K562 (cell line): ENCODE data around the gene PSMD13. TPM values are rescaled to one million over a fixed set of nuclear protein-coding genes. Genes with fewer than 3 reads are reported as not detected.
A peak's percentile ranks its signal among the peaks of the same experiment; 100 is the strongest.

Experiments
- BHLHE40 ChIP-seq: IDR thresholded peaks from 2 replicates; pipeline ENCODE4 v1.6.1; 2011; ENCODE audit warnings: low read length, improper control_type of control experiment
- EP300 ChIP-seq: IDR thresholded peaks from 2 replicates; pipeline ENCODE4 v1.6.1; 2012; ENCODE audit warnings: low read length, improper control_type of control experiment
- GABPB2 ChIP-seq: fragments of 250-450 bp; sonication (Bioruptor Pico); conservative IDR thresholded peaks from 2 replicates; pipeline ENCODE4 v1.5.1; 2021; ENCODE audit warnings: mild to moderate bottlenecking
- HEY1 ChIP-seq: fragments of 250-450 bp; sonication (Bioruptor Pico); IDR thresholded peaks from 2 replicates; pipeline ENCODE4 v1.5.0; 2020; ENCODE audit warnings: mild to moderate bottlenecking, moderate library complexity, borderline replicate concordance
- IRF2 ChIP-seq: sonication (generic); formaldehyde crosslinking; IDR thresholded peaks from 2 replicates; pipeline ENCODE4 v1.8.1; 2022; ENCODE audit warnings: mild to moderate bottlenecking, missing genetic modification reagents
- NFYB ChIP-seq: IDR thresholded peaks from 2 replicates; pipeline ENCODE4 v1.6.1; 2011; ENCODE audit warnings: mild to moderate bottlenecking, moderate library complexity; ENCODE audit not compliant: insufficient read length; ENCODE audit errors: extremely low read depth
- PRMT5 ChIP-seq: sonication (generic); formaldehyde crosslinking; IDR thresholded peaks from 2 replicates; pipeline ENCODE4 v1.5.0; 2020; ENCODE audit warnings: missing genetic modification reagents
- RBFOX2 ChIP-seq: fragments of 200-400 bp; formaldehyde crosslinking; IDR thresholded peaks from 2 replicates; pipeline ENCODE4 v1.6.1; 2017; ENCODE audit warnings: low read depth, mild to moderate bottlenecking, low read length, moderate library complexity
- SAP30 ChIP-seq: fragments of 200-600 bp; sonication (generic); IDR thresholded peaks from 2 replicates; pipeline ENCODE4 v1.6.1; 2012; ENCODE audit warnings: borderline replicate concordance, low read depth, mild to moderate bottlenecking, moderate library complexity, low read length, control low read depth, inconsistent platforms; ENCODE audit not compliant: insufficient read depth, poor library complexity, severe bottlenecking
- SRSF3 ChIP-seq: fragments of 200-400 bp; formaldehyde crosslinking; IDR thresholded peaks from 2 replicates; pipeline ENCODE4 v1.6.1; 2016; ENCODE audit warnings: mild to moderate bottlenecking, low read length, moderate library complexity; ENCODE audit not compliant: insufficient read depth
- STAT5B ChIP-seq: fragments of 250-450 bp; sonication (Bioruptor Pico); IDR thresholded peaks from 2 replicates; pipeline ENCODE4 v1.8.0; 2021; ENCODE audit warnings: mild to moderate bottlenecking, inconsistent platforms
- SUPT5H ChIP-seq: fragments of 450-650 bp; IDR thresholded peaks from 2 replicates; pipeline ENCODE4 v1.6.1; 2016
- ZNF133 ChIP-seq: fragments of 250-450 bp; sonication (Bioruptor Pico); IDR thresholded peaks from 2 replicates; pipeline ENCODE4 v1.4.0; 2020; ENCODE audit warnings: mild to moderate bottlenecking
- ZNF134 ChIP-seq: fragments of 250-450 bp; sonication (Bioruptor Pico); conservative IDR thresholded peaks from 2 replicates; pipeline ENCODE4 v1.4.0; 2020
- ZNF316 ChIP-seq: fragments of 450-650 bp; IDR thresholded peaks from 2 replicates; pipeline ENCODE4 v1.6.1; 2016
- ZNF561 ChIP-seq: fragments of 450-650 bp; formaldehyde crosslinking; conservative IDR thresholded peaks from 2 replicates; pipeline ENCODE4 v1.4.0; 2020; ENCODE audit warnings: mild to moderate bottlenecking, moderate library complexity
- polyA plus RNA-seq, 8 experiments: library from polyadenylated mRNA; depleted of rRNA in 4 of 8; stranded (reverse) in 5 of 8; unstranded in 3 of 8; fragments of >200 nt; fragmentation: Nextera tagmentation in 2 of 8; fragmentation: Illumina TruSeq in 1 of 8; extraction: Ambion mirVana in 2 of 8; extraction: Trizol in 1 of 8; gene quantifications; 2 replicates each; pipeline versions ENCODE4 v1.2.1 to v1.2.3, GENCODE V29; 2011 to 2014; ENCODE audit warnings: inconsistent platforms in 1 of 8, missing spikeins in 1 of 8
- total RNA-seq, 7 experiments: library from RNA; depleted of rRNA in 6 of 7; stranded (reverse); fragments of >200 nt in 6 of 7; fragmentation: Illumina TruSeq in 2 of 7; extraction: Trizol in 2 of 7; gene quantifications; 2 replicates each; pipeline versions ENCODE4 v1.2.1 to v1.2.3, GENCODE V29; 2011 to 2021; ENCODE audit warnings: low replicate concordance in 1 of 7
- TF ChIP-seq, protein P1 (sequence below): fragments of 450-650 bp; IDR thresholded peaks from one replicate; pipeline ENCODE4 v1.6.1; 2018; ENCODE audit warnings: mild to moderate bottlenecking, moderate library complexity; ENCODE audit not compliant: partially characterized antibody
- TF ChIP-seq, protein P2 (sequence below): fragments of 450-650 bp; IDR thresholded peaks from 2 replicates; pipeline ENCODE4 v1.6.1; 2017; ENCODE audit warnings: antibody characterized with exemption, mild to moderate bottlenecking
- TF ChIP-seq, protein P3 (sequence below): fragments of 450-650 bp; IDR thresholded peaks from 2 replicates; pipeline ENCODE4 v1.6.1; 2016; ENCODE audit warnings: mild to moderate bottlenecking
- TF ChIP-seq, protein P4 (sequence below): sonication (generic); IDR thresholded peaks from 2 replicates; pipeline ENCODE4 v1.6.1; 2016

The PSMD13 gene
- total and polyA plus RNA-seq, 9 of the 15 experiments (the other 6 are each of a cell fraction or from before 2014, with no cell fraction given): 185 to 383 (median 267) TPM

- no peak for TF ChIP-seq IRF2 (CRISPR knock-in tag)
- TF ChIP-seq ZNF134 (CRISPR knock-in tag): no peak
- TF ChIP-seq SAP30: no peak
- TF ChIP-seq, protein P1, sequence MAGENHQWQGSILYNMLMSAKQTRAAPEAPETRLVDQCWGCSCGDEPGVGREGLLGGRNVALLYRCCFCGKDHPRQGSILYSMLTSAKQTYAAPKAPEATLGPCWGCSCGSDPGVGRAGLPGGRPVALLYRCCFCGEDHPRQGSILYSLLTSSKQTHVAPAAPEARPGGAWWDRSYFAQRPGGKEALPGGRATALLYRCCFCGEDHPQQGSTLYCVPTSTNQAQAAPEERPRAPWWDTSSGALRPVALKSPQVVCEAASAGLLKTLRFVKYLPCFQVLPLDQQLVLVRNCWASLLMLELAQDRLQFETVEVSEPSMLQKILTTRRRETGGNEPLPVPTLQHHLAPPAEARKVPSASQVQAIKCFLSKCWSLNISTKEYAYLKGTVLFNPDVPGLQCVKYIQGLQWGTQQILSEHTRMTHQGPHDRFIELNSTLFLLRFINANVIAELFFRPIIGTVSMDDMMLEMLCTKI: no peak
- 0 out of 2 replicates have a peak, but pooled peaks have one; percentile 31 for TF ChIP-seq SUPT5H
- TF ChIP-seq, protein P2, sequence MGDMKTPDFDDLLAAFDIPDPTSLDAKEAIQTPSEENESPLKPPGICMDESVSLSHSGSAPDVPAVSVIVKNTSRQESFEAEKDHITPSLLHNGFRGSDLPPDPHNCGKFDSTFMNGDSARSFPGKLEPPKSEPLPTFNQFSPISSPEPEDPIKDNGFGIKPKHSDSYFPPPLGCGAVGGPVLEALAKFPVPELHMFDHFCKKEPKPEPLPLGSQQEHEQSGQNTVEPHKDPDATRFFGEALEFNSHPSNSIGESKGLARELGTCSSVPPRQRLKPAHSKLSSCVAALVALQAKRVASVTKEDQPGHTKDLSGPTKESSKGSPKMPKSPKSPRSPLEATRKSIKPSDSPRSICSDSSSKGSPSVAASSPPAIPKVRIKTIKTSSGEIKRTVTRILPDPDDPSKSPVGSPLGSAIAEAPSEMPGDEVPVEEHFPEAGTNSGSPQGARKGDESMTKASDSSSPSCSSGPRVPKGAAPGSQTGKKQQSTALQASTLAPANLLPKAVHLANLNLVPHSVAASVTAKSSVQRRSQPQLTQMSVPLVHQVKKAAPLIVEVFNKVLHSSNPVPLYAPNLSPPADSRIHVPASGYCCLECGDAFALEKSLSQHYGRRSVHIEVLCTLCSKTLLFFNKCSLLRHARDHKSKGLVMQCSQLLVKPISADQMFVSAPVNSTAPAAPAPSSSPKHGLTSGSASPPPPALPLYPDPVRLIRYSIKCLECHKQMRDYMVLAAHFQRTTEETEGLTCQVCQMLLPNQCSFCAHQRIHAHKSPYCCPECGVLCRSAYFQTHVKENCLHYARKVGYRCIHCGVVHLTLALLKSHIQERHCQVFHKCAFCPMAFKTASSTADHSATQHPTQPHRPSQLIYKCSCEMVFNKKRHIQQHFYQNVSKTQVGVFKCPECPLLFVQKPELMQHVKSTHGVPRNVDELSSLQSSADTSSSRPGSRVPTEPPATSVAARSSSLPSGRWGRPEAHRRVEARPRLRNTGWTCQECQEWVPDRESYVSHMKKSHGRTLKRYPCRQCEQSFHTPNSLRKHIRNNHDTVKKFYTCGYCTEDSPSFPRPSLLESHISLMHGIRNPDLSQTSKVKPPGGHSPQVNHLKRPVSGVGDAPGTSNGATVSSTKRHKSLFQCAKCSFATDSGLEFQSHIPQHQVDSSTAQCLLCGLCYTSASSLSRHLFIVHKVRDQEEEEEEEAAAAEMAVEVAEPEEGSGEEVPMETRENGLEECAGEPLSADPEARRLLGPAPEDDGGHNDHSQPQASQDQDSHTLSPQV: peak; percentile 79
- TF ChIP-seq ZNF561 (CRISPR knock-in tag): no peak
- TF ChIP-seq, protein P3, sequence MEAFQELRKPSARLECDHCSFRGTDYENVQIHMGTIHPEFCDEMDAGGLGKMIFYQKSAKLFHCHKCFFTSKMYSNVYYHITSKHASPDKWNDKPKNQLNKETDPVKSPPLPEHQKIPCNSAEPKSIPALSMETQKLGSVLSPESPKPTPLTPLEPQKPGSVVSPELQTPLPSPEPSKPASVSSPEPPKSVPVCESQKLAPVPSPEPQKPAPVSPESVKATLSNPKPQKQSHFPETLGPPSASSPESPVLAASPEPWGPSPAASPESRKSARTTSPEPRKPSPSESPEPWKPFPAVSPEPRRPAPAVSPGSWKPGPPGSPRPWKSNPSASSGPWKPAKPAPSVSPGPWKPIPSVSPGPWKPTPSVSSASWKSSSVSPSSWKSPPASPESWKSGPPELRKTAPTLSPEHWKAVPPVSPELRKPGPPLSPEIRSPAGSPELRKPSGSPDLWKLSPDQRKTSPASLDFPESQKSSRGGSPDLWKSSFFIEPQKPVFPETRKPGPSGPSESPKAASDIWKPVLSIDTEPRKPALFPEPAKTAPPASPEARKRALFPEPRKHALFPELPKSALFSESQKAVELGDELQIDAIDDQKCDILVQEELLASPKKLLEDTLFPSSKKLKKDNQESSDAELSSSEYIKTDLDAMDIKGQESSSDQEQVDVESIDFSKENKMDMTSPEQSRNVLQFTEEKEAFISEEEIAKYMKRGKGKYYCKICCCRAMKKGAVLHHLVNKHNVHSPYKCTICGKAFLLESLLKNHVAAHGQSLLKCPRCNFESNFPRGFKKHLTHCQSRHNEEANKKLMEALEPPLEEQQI: no peak
- peak; percentile 41; the same call in 1 of the 2 replicates for TF ChIP-seq RBFOX2
- TF ChIP-seq SRSF3: no peak
- TF ChIP-seq ZNF133 (CRISPR knock-in tag): no peak
- no peak for TF ChIP-seq PRMT5 (CRISPR knock-in tag)
- no peak for TF ChIP-seq HEY1 (CRISPR knock-in tag)
- TF ChIP-seq GABPB2 (CRISPR knock-in tag): no peak
- TF ChIP-seq EP300: no peak
- TF ChIP-seq NFYB: no peak
- TF ChIP-seq STAT5B (CRISPR knock-in tag): no peak
- TF ChIP-seq, protein P4, sequence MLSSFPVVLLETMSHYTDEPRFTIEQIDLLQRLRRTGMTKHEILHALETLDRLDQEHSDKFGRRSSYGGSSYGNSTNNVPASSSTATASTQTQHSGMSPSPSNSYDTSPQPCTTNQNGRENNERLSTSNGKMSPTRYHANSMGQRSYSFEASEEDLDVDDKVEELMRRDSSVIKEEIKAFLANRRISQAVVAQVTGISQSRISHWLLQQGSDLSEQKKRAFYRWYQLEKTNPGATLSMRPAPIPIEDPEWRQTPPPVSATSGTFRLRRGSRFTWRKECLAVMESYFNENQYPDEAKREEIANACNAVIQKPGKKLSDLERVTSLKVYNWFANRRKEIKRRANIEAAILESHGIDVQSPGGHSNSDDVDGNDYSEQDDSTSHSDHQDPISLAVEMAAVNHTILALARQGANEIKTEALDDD: no peak
- TF ChIP-seq ZNF316: no peak
- peak; percentile 26; the same call in 1 of the 2 replicates for TF ChIP-seq BHLHE40
Observed at GRCh38 chr11:297586-298405, 61.0 kb downstream of the PSMD13 start (continued).
